GM06990 (cell line): ENCODE results near the gene TTLL10.

ENCODE experiments used
- DNase-seq: peaks from one replicate; pipeline ENCODE4 v3.0.0-alpha.2; 2011; ENCODE audit not compliant: insufficient read length; ENCODE audit errors: extremely low read depth
- H3K27me3 ChIP-seq: replicated peaks from 2 replicates; pipeline ENCODE4 v1.6.0; 2011; ENCODE audit warnings: low read length; ENCODE audit not compliant: control insufficient read depth, insufficient read depth
- H3K36me3 ChIP-seq: 2 replicates; pipeline ENCODE4 v1.5.1; 2011; ENCODE audit warnings: low read length; ENCODE audit not compliant: control insufficient read depth, insufficient read depth
- H3K4me3 ChIP-seq: replicated peaks from 2 replicates; pipeline ENCODE4 v1.5.1; 2011; ENCODE audit warnings: low read depth, mild to moderate bottlenecking, control low read depth, low read length
- TF ChIP-seq, protein P1 (sequence below): IDR thresholded peaks from 2 replicates; pipeline ENCODE4 v1.5.1; 2011; ENCODE audit warnings: low read length, control low read depth, mild to moderate bottlenecking, inconsistent platforms; ENCODE audit not compliant: insufficient read depth, poor library complexity, severe bottlenecking

TTLL10 gene

DNA sequence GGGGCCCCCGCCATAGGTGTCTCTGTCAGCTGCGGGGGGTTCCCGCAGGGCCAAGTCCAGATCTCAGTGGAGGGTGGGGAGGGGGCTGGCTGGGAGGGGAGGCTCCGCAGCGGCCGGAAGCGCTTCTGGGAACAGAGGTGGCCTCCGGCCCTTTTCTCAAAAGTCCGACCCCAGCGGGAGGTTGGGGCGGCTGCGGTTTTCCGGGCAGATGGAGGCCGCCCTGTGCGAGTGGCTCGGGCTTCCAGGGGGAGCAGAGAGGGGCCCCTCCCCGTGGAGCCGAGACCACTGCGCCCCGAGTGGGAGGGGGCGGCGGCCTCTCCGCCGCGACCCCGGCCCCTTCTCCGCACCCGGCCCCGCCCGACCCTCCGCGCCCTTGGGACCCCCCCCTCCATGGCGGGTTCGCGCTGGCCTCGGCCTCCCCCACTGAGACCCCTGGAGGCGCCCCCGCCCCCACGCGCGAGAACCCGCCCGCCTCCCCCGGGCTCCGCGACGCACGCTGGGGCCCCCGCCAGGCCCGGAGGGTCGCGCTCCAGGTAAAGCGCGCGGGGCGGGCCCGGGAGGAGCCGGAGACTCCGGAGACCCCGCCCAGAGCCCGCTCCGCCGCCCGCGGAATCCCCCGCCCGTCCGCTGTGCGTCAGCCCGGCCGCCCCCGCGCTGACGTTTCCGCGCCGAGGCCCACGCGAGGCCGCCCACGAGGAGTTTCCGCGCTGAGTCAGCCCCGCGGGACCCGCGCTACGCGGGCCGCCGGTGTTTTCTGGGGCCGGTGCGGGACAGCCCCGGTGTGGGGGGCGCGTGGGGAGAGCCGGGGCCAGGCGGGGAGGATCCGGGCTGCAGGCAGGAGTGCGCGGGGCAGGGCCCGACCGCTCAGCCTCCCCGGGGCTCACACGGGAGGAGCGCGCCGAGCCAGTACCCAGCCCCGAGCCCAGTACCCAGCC, 27.5 kb downstream of the TTLL10 start:
- no peaks in the 10 kb centered on the region for H3K36me3 ChIP-seq
- TF ChIP-seq, protein P1, sequence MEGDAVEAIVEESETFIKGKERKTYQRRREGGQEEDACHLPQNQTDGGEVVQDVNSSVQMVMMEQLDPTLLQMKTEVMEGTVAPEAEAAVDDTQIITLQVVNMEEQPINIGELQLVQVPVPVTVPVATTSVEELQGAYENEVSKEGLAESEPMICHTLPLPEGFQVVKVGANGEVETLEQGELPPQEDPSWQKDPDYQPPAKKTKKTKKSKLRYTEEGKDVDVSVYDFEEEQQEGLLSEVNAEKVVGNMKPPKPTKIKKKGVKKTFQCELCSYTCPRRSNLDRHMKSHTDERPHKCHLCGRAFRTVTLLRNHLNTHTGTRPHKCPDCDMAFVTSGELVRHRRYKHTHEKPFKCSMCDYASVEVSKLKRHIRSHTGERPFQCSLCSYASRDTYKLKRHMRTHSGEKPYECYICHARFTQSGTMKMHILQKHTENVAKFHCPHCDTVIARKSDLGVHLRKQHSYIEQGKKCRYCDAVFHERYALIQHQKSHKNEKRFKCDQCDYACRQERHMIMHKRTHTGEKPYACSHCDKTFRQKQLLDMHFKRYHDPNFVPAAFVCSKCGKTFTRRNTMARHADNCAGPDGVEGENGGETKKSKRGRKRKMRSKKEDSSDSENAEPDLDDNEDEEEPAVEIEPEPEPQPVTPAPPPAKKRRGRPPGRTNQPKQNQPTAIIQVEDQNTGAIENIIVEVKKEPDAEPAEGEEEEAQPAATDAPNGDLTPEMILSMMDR: no peak
- no peaks in the 10 kb centered on the region; the same call in 1 of the 2 replicates for H3K27me3 ChIP-seq
- H3K4me3 ChIP-seq: peak overlapping the region; percentile 35
- peak; percentile 74 for DNase-seq

DNA sequence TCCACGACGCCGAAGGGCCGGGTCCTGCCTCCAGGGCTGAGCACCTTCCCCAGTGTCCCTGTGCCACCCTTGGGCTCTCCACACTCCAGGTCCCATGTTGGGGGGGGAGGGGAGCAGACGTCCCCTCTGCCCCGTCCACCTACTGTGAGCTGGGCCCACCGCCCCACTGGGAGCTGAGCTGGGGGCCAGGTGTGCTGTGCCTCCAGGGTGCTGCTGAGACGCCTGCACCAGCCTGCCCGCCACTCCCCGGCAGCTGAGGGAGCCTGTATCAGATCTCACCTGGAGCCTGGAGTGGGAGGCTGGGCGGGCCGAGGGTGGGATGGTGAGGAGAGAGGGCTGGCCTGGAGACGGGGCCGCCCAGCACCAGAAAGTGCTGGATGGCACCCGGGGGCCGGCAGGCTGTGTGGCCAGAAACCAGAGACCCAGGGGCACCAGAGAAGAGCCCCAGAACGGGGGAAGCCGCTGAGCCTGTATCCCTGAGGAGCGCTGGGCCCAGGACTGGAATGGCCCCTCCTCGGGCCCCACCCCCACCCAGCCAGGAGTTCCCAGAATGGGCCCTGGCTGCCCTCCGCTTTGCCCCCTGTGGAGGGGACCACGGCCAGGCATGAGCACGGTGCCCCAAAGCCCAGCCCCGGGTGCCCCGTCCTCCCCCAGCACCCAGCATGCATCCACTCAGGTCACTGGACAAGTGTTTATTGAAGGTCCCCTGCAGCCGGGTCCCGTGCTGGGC, 29.3 kb downstream of the TTLL10 start:
- Histone ChIP-seq H3K4me3 (no peak overlapping the region), H3K36me3 (no peaks in the 10 kb centered on the region), H3K27me3 (no peaks in the 10 kb centered on the region; the same call in 1 of the 2 replicates)
- TF ChIP-seq, protein P1: no peak
- peak; percentile 15 for DNase-seq

DNA sequence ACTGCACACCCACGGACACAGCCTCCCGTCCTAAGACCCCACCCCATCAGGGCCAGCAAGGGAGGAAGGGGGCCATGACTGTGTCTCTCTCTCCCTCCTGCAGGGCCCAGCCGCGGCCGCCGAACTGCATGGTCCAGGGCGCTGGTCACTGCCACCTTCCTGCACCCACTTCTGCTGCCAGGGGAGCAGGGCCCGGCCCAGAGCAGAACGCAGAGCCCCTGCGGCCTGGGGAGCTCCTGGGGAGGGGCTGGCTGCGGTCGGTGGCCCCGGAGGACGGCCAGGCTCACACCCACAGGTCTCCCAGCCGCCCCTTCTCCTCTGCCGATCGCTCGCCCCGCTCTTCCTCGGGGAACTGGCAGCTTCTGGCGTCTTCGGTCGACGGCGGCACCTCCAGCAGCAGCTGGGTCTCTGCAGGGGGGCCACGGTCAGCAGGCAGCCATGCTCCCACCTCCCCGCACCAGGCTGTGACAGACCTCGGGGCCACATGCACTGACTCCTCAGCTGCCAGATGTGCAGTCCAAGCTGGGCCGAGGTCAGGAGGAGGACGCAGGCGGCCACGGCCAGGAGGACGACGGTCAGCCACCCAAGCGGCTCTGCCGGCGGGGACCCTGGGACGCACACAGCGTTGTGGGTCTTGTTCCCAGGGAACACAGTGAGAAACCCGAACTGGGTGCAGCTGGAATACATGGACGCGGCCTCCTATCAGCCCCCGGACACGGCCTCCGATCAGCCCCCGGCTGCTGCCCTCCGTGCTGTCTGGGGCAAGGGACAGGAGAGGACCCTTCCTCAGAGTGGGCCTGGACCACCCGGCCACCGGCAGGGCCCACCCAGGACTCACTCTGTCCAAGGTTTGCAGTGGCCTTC, 30.1 kb downstream of the TTLL10 start:
- peak; percentile 15 for DNase-seq
- Histone ChIP-seq H3K36me3 (no peaks in the 10 kb centered on the region), H3K27me3 (no peaks in the 10 kb centered on the region; the same call in 1 of the 2 replicates), H3K4me3 (no peak overlapping the region)
- TF ChIP-seq, protein P1: no peak

DNA sequence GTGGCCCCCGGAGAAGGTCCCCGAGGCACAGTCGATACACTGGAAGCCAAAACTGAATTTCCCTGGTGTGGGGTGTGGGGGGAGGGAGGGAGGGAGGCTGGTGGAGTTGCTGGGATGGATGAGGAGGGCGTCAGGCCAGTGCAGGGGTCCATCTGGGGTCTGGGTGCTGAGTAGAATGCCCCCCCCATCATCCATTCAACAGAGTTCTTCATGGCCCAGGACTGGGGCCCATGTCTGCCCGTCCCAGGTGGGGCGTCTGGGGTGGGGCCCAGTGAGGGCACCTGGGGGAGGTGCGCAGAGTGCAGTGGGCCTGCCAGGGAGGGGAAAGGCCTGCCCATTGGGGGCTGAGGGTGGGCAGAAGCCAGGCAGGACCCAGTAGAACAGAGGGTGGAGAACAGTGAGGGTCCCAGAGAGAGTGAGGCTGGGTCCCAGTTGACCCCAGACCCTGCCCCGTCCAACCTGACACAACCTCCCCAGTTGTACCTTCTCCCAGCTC, 30.8 kb downstream of the TTLL10 start:
- no peaks in the 10 kb centered on the region; the same call in 1 of the 2 replicates for H3K27me3 ChIP-seq
- H3K4me3 ChIP-seq: no peak overlapping the region
- H3K36me3 ChIP-seq: no peaks in the 10 kb centered on the region
- DNase-seq: peak; percentile 7
- TF ChIP-seq, protein P1: no peak

- TF ChIP-seq, protein P1: no peak
- DNase-seq: peak; percentile 8
- Histone ChIP-seq H3K36me3 (no peaks in the 10 kb centered on the region), H3K27me3 (no peaks in the 10 kb centered on the region; the same call in 1 of the 2 replicates), H3K4me3 (no peak overlapping the region; the same call in 1 of the 2 replicates)
These were observed 31.5 kb downstream of the TTLL10 start for GRCh38 chr1:1204998-1205768.
